ENCODE measurements around the gene TMEM121B. TPM values are rescaled to one million over a fixed set of nuclear protein-coding genes. Genes with fewer than 3 reads are reported as not detected.

Gene TMEM121B
- total RNA-seq, 2 donors from 2014 or later = 0.07 TPM

GRCh38 chr22:17132112-17132511 is 11.0 kb upstream of the TMEM121B start:
- H3K9me3 Mint-ChIP-seq = no peaks in the 10 kb centered on the region
- no peak overlapping the region for H3K4me3 Mint-ChIP-seq
- no peak for ATAC-seq (replicated peaks in 1 of 2)
- DNase-seq = no peak
- H3K4me1 Mint-ChIP-seq (ENCODE audit: low read depth) = peaks cover 4% of the 10 kb centered on the region
- H3K27ac Mint-ChIP-seq = no peak overlapping the region
- H3K27me3 Mint-ChIP-seq (ENCODE audit: low read depth) = no peaks in the 10 kb centered on the region
- H3K36me3 Mint-ChIP-seq (ENCODE audit: insufficient read depth in 2 of 2) = no peaks in the 10 kb centered on the region

- H3K27ac Mint-ChIP-seq = no peak overlapping the region
- peaks cover 4% of the 10 kb centered on the region for H3K4me1 Mint-ChIP-seq (ENCODE audit: low read depth)
- ATAC-seq (replicated peaks in 1 of 2) = no peak
- no peak for DNase-seq
- H3K36me3 Mint-ChIP-seq (ENCODE audit: insufficient read depth in 2 of 2) = no peaks in the 10 kb centered on the region
- no peak overlapping the region for H3K4me3 Mint-ChIP-seq
- H3K9me3 Mint-ChIP-seq = no peaks in the 10 kb centered on the region
- no peaks in the 10 kb centered on the region for H3K27me3 Mint-ChIP-seq (ENCODE audit: low read depth)
Observed at GRCh38 chr22:17131686-17132085, 10.5 kb upstream of the TMEM121B start.

GRCh38 chr22:17130199-17130598 is 9.0 kb upstream of the TMEM121B start:
- no peak overlapping the region for H3K4me3 Mint-ChIP-seq
- H3K27ac Mint-ChIP-seq = no peak overlapping the region
- H3K9me3 Mint-ChIP-seq = no peaks in the 10 kb centered on the region
- DNase-seq (no peak), ATAC-seq (replicated peaks in 1 of 2) (peak in 1 of 2 donors; percentile 18)
- peaks cover 4% of the 10 kb centered on the region for H3K4me1 Mint-ChIP-seq (ENCODE audit: low read depth)
- H3K27me3 Mint-ChIP-seq (ENCODE audit: low read depth) = no peaks in the 10 kb centered on the region
- no peaks in the 10 kb centered on the region for H3K36me3 Mint-ChIP-seq (ENCODE audit: insufficient read depth in 2 of 2)

- peak overlapping the region in 1 of 2 donors; percentile 63 for H3K4me3 Mint-ChIP-seq
Observed at GRCh38 chr22:17120711-17121232, 388 bp downstream of the TMEM121B start.

GRCh38 chr22:17120281-17120680 is 879 bp downstream of the TMEM121B start:
- Mint-ChIP-seq H3K4me1 (ENCODE audit: low read depth) (peaks cover 40% of the 10 kb centered on the region), H3K4me3 (peak overlapping the region; percentile 40 to 63), H3K36me3 (ENCODE audit: insufficient read depth in 2 of 2) (no peaks in the 10 kb centered on the region), H3K27ac (no peak overlapping the region), H3K9me3 (no peaks in the 10 kb centered on the region), H3K27me3 (ENCODE audit: low read depth) (peaks cover 20% of the 10 kb centered on the region)
- DNase-seq (peak; percentile 72 to 74), ATAC-seq (replicated peaks in 1 of 2) (peak; percentile 67 to 74)

More at GRCh38 chr22:17120711-17121232, 388 bp downstream of the TMEM121B start:
- Mint-ChIP-seq H3K9me3 (no peaks in the 10 kb centered on the region), H3K27ac (no peak overlapping the region), H3K36me3 (ENCODE audit: insufficient read depth in 2 of 2) (no peaks in the 10 kb centered on the region), H3K4me1 (ENCODE audit: low read depth) (peaks cover 35% of the 10 kb centered on the region), H3K27me3 (ENCODE audit: low read depth) (peaks cover 20% of the 10 kb centered on the region)
- DNase-seq (peak; percentile 33), ATAC-seq (replicated peaks in 1 of 2) (peak; percentile 33 to 35)

GRCh38 chr22:17119481-17120202 is 1.5 kb downstream of the TMEM121B start:
- H3K27me3 Mint-ChIP-seq (ENCODE audit: low read depth) = peaks cover 20% of the 10 kb centered on the region
- H3K36me3 Mint-ChIP-seq (ENCODE audit: insufficient read depth in 2 of 2) = no peaks in the 10 kb centered on the region
- peak overlapping the region; percentile 65 to 68 for H3K4me3 Mint-ChIP-seq
- ATAC-seq (replicated peaks in 1 of 2) (peak in 1 of 2 donors; percentile 14), DNase-seq (peak; percentile 28 to 39)
- no peaks in the 10 kb centered on the region for H3K9me3 Mint-ChIP-seq
- H3K4me1 Mint-ChIP-seq (ENCODE audit: low read depth) = peaks cover 47% of the 10 kb centered on the region
- H3K27ac Mint-ChIP-seq = no peak overlapping the region

- H3K4me3 Mint-ChIP-seq = peak overlapping the region; percentile 30 to 33
- DNase-seq = no peak
- no peaks in the 10 kb centered on the region for H3K36me3 Mint-ChIP-seq (ENCODE audit: insufficient read depth in 2 of 2)
- peak overlapping the region; percentile 36 for H3K27ac Mint-ChIP-seq
- peaks cover 55% of the 10 kb centered on the region for H3K4me1 Mint-ChIP-seq (ENCODE audit: low read depth)
- peaks cover 20% of the 10 kb centered on the region for H3K27me3 Mint-ChIP-seq (ENCODE audit: low read depth)
- no peak for ATAC-seq (replicated peaks in 1 of 2)
- H3K9me3 Mint-ChIP-seq = no peaks in the 10 kb centered on the region
Observed at GRCh38 chr22:17118342-17118741, 2.8 kb downstream of the TMEM121B start.

- H3K9me3 Mint-ChIP-seq = no peaks in the 10 kb centered on the region
- H3K27ac Mint-ChIP-seq = no peak overlapping the region
- ATAC-seq (replicated peaks in 1 of 2) (peak in 1 of 2 donors; percentile 20), DNase-seq (no peak)
- H3K27me3 Mint-ChIP-seq (ENCODE audit: low read depth) = peaks cover 20% of the 10 kb centered on the region
- peaks cover 55% of the 10 kb centered on the region for H3K4me1 Mint-ChIP-seq (ENCODE audit: low read depth)
- peak overlapping the region; percentile 30 to 33 for H3K4me3 Mint-ChIP-seq
- H3K36me3 Mint-ChIP-seq (ENCODE audit: insufficient read depth in 2 of 2) = no peaks in the 10 kb centered on the region
Observed at GRCh38 chr22:17117890-17118289, 3.3 kb downstream of the TMEM121B start.

- Mint-ChIP-seq H3K27me3 (ENCODE audit: low read depth) (peaks cover 20% of the 10 kb centered on the region), H3K4me1 (ENCODE audit: low read depth) (peaks cover 55% of the 10 kb centered on the region), H3K4me3 (peak overlapping the region; percentile 30 to 33), H3K36me3 (ENCODE audit: insufficient read depth in 2 of 2) (no peaks in the 10 kb centered on the region), H3K27ac (no peak overlapping the region), H3K9me3 (no peaks in the 10 kb centered on the region)
- DNase-seq (no peak), ATAC-seq (replicated peaks in 1 of 2) (no peak)
Observed at GRCh38 chr22:17117400-17117799, 3.8 kb downstream of the TMEM121B start.

- H3K27ac Mint-ChIP-seq = no peak overlapping the region
- DNase-seq = no peak
- no peak for ATAC-seq (replicated peaks in 1 of 2)
- H3K9me3 Mint-ChIP-seq = no peaks in the 10 kb centered on the region
- peaks cover 15% of the 10 kb centered on the region for H3K27me3 Mint-ChIP-seq (ENCODE audit: low read depth)
- H3K4me3 Mint-ChIP-seq = peak overlapping the region; percentile 53 to 57
- H3K4me1 Mint-ChIP-seq (ENCODE audit: low read depth) = peaks cover 55% of the 10 kb centered on the region
- no peaks in the 10 kb centered on the region for H3K36me3 Mint-ChIP-seq (ENCODE audit: insufficient read depth in 2 of 2)
Observed at GRCh38 chr22:17116572-17117330, 4.4 kb downstream of the TMEM121B start.

- peaks cover 10% of the 10 kb centered on the region for H3K27me3 Mint-ChIP-seq (ENCODE audit: low read depth)
- peak overlapping the region; percentile 61 for H3K27ac Mint-ChIP-seq
- H3K4me1 Mint-ChIP-seq (ENCODE audit: low read depth) = peaks cover 58% of the 10 kb centered on the region
- H3K36me3 Mint-ChIP-seq (ENCODE audit: insufficient read depth in 2 of 2) = no peaks in the 10 kb centered on the region
- DNase-seq (no peak), ATAC-seq (replicated peaks in 1 of 2) (no peak)
- H3K9me3 Mint-ChIP-seq = no peaks in the 10 kb centered on the region
- H3K4me3 Mint-ChIP-seq = peak overlapping the region; percentile 53 to 57
Observed at GRCh38 chr22:17115945-17116565, 5.1 kb downstream of the TMEM121B start.

GRCh38 chr22:17115236-17115635 is 5.9 kb downstream of the TMEM121B start:
- peaks cover 59% of the 10 kb centered on the region for H3K4me1 Mint-ChIP-seq (ENCODE audit: low read depth)
- H3K9me3 Mint-ChIP-seq = no peaks in the 10 kb centered on the region
- no peaks in the 10 kb centered on the region for H3K36me3 Mint-ChIP-seq (ENCODE audit: insufficient read depth in 2 of 2)
- peaks cover 10% of the 10 kb centered on the region for H3K27me3 Mint-ChIP-seq (ENCODE audit: low read depth)
- ATAC-seq (replicated peaks in 1 of 2) (no peak), DNase-seq (no peak)
- H3K27ac Mint-ChIP-seq = peak overlapping the region; percentile 61
- H3K4me3 Mint-ChIP-seq = no peak overlapping the region

- ATAC-seq (replicated peaks in 1 of 2) (no peak), DNase-seq (no peak)
- Mint-ChIP-seq H3K4me3 (no peak overlapping the region), H3K36me3 (ENCODE audit: insufficient read depth in 2 of 2) (no peaks in the 10 kb centered on the region), H3K27me3 (ENCODE audit: low read depth) (peaks cover 10% of the 10 kb centered on the region), H3K27ac (no peak overlapping the region), H3K4me1 (ENCODE audit: low read depth) (peaks cover 59% of the 10 kb centered on the region), H3K9me3 (no peaks in the 10 kb centered on the region)
Observed at GRCh38 chr22:17114898-17115235, 6.3 kb downstream of the TMEM121B start.

All from activated T-cell treated with anti-CD3 and anti-CD28 coated beads, Interleukin-2, amount 50 U/mL, for 72 hours (primary cell).